NB4 (cell line): Measurements from ENCODE around the gene SMIM23.

Experiments
- DNase-seq: peaks from one replicate; pipeline ENCODE4 v3.0.0; 2010; ENCODE audit warnings: low read depth
- H3K4me3 ChIP-seq: one replicate; pipeline ENCODE4 v1.5.1; 2011; ENCODE audit warnings: mild to moderate bottlenecking, low read depth, low read length, moderate library complexity
- CTCF ChIP-seq: IDR thresholded peaks from one replicate; pipeline ENCODE4 v1.5.1; 2012; ENCODE audit warnings: low read depth, low read length
- MAX ChIP-seq: IDR thresholded peaks from 2 replicates; pipeline ENCODE4 v1.6.1; 2011; ENCODE audit warnings: low read depth, low read length
- MYC ChIP-seq: IDR thresholded peaks from 2 replicates; pipeline ENCODE4 v1.6.1; 2011; ENCODE audit warnings: low read depth, low read length
- POLR2A ChIP-seq: IDR thresholded peaks from 2 replicates; pipeline ENCODE4 v1.6.1; 2011; ENCODE audit warnings: mild to moderate bottlenecking; ENCODE audit not compliant: insufficient read length; ENCODE audit errors: extremely low read depth

SMIM23 gene

GRCh38 chr5:171750311-171750788 lies 35.3 kb upstream of the SMIM23 start:
- TF ChIP-seq MYC (no peak), CTCF (peak; percentile 58), POLR2A (no peak), MAX (no peak)
- peak; percentile 42 for DNase-seq
- no peak overlapping the region for H3K4me3 ChIP-seq

- no peak overlapping the region for H3K4me3 ChIP-seq
- DNase-seq = no peak
- no peak for TF ChIP-seq CTCF
- TF ChIP-seq MAX = no peak
- TF ChIP-seq POLR2A = no peak
- TF ChIP-seq MYC = no peak
Observed at GRCh38 chr5:171755354-171755821, 30.2 kb upstream of the SMIM23 start.

GRCh38 chr5:171757853-171758535 lies 27.6 kb upstream of the SMIM23 start:
- TF ChIP-seq POLR2A = no peak
- TF ChIP-seq MYC = no peak
- no peak for TF ChIP-seq MAX
- no peak for TF ChIP-seq CTCF
- peak; percentile 14 for DNase-seq
- no peak overlapping the region for H3K4me3 ChIP-seq

GRCh38 chr5:171759777-171760176 lies 25.8 kb upstream of the SMIM23 start:
- H3K4me3 ChIP-seq = no peak overlapping the region
- DNase-seq = no peak
- TF ChIP-seq MYC (no peak), CTCF (no peak)

GRCh38 chr5:171762021-171762608 lies 23.5 kb upstream of the SMIM23 start:
- no peak for TF ChIP-seq MAX
- no peak for DNase-seq
- no peak overlapping the region for H3K4me3 ChIP-seq

GRCh38 chr5:171762903-171763302 lies 22.7 kb upstream of the SMIM23 start:
- TF ChIP-seq CTCF = no peak
- DNase-seq = no peak
- H3K4me3 ChIP-seq = no peak overlapping the region
